Gastrocnemius medialis (tissue), 4 donors: ENCODE data around the gene AJAP1. TPM values are rescaled to one million over a fixed set of nuclear protein-coding genes. Genes with fewer than 3 reads are reported as not detected.

ENCODE experiments used
- ATAC-seq, 2 donors: fragments of 150-250 bp; one replicate each; pipeline ENCODE4 v1.9.1; 2016
- DNase-seq, 2 donors: peaks; one replicate each; pipeline ENCODE4 v3.0.0-alpha.2; 2019
- H3K27ac ChIP-seq, 4 donors: fragments of 200-600 bp; sonication (generic); 1 replicate in 1 of 4; 2 replicates in 3 of 4; pipeline ENCODE4 v1.5.1; 2016 to 2018; ENCODE audit warnings: mild to moderate bottlenecking in 2 of 4, moderate library complexity in 1 of 4
- H3K27me3 ChIP-seq, 3 donors: fragments of 200-600 bp; sonication (generic) in 2 of 3; 1 replicate in 1 of 3; 2 replicates in 2 of 3; pipeline versions ENCODE4 v1.5.1 to v1.6.0; 2016 to 2019; ENCODE audit warnings: mild to moderate bottlenecking in 1 of 3, moderate library complexity in 1 of 3
- H3K36me3 ChIP-seq, 2 donors: fragments of 200-600 bp; sonication (generic) in 1 of 2; one replicate each; pipeline ENCODE4 v1.5.1; 2017 to 2018
- H3K4me1 ChIP-seq, 2 donors: fragments of 200-600 bp; sonication (generic) in 1 of 2; one replicate each; pipeline ENCODE4 v1.5.1; 2016 to 2017; ENCODE audit warnings: mild to moderate bottlenecking in 2 of 2
- H3K4me3 ChIP-seq, 4 donors: fragments of 200-600 bp; sonication (generic) in 3 of 4; 1 replicate in 1 of 4; 2 replicates in 3 of 4; pipeline ENCODE4 v1.5.1; 2016 to 2019; ENCODE audit warnings: mild to moderate bottlenecking in 2 of 4
- H3K9me3 ChIP-seq, 3 donors: fragments of 200-600 bp; sonication (generic) in 2 of 3; 1 replicate in 1 of 3; 2 replicates in 2 of 3; pipeline ENCODE4 v1.5.1; 2016 to 2019
- POLR2A ChIP-seq, 2 donors: fragments of 450-650 bp; IDR thresholded peaks; one replicate each; pipeline ENCODE4 v1.6.1; 2017; ENCODE audit warnings: antibody characterized with exemption in 2 of 2, mild to moderate bottlenecking in 2 of 2, moderate library complexity in 2 of 2
- in situ Hi-C, 4 donors: fragments of 200-750 bp; cut with MboI; loops; one replicate each; pipeline versions ENCODE4 v1.15.0 to v1.8.0; 2017; ENCODE audit warnings: low sequenced_read_pairs in 4 of 4
- intact Hi-C: fragments of 100-400 bp; cut with DNase I; formaldehyde crosslinking; loops from one replicate; pipeline ENCODE4 v1.15.1; 2023; ENCODE audit warnings: low total_unique reads
- total RNA-seq, 4 donors: library from RNA; depleted of rRNA; stranded (reverse); fragments of >200 nt; gene quantifications; one replicate each; pipeline versions ENCODE4 v1.1.0 to v1.2.3, GENCODE V29; 2016
- TF ChIP-seq, protein P1 (sequence below), 5 experiments: fragments of 450-650 bp in 3 of 5; fragments of 200-600 bp in 2 of 5; sonication (generic) in 2 of 5; IDR thresholded peaks in 4 of 5; conservative IDR thresholded peaks in 1 of 5; 1 replicate in 4 of 5; 2 replicates in 1 of 5; pipeline ENCODE4 v1.5.1; 2016 to 2019; ENCODE audit warnings: antibody characterized with exemption in 5 of 5, mild to moderate bottlenecking in 3 of 5, moderate library complexity in 3 of 5

AJAP1 gene
- total RNA-seq, 4 donors from 2014 or later, result 0.03 to 0.18 (median 0.05) TPM; not detected in 1

GRCh38 chr1:4624141-4624715 lies 30.2 kb upstream of the AJAP1 start:
- H3K4me3 ChIP-seq, result no peak overlapping the region
- ATAC-seq, result no peak
- TF ChIP-seq, protein P1, sequence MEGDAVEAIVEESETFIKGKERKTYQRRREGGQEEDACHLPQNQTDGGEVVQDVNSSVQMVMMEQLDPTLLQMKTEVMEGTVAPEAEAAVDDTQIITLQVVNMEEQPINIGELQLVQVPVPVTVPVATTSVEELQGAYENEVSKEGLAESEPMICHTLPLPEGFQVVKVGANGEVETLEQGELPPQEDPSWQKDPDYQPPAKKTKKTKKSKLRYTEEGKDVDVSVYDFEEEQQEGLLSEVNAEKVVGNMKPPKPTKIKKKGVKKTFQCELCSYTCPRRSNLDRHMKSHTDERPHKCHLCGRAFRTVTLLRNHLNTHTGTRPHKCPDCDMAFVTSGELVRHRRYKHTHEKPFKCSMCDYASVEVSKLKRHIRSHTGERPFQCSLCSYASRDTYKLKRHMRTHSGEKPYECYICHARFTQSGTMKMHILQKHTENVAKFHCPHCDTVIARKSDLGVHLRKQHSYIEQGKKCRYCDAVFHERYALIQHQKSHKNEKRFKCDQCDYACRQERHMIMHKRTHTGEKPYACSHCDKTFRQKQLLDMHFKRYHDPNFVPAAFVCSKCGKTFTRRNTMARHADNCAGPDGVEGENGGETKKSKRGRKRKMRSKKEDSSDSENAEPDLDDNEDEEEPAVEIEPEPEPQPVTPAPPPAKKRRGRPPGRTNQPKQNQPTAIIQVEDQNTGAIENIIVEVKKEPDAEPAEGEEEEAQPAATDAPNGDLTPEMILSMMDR (IDR thresholded peaks at IDR 0.05 in 4 of 5, conservative IDR thresholded peaks at IDR 0.05 in 1 of 5), result no peak
- no peak for TF ChIP-seq POLR2A (IDR thresholded peaks at IDR 0.05)
- H3K4me1 ChIP-seq, result no peaks in the 10 kb centered on the region
- no peaks in the 10 kb centered on the region for H3K36me3 ChIP-seq
- H3K27ac ChIP-seq, result no peak overlapping the region
- in situ Hi-C loops, result no loop called here
- intact Hi-C loops, result no loop called here
- no peak for DNase-seq
- no peaks in the 10 kb centered on the region for H3K9me3 ChIP-seq
- no peaks in the 10 kb centered on the region for H3K27me3 ChIP-seq

DNA sequence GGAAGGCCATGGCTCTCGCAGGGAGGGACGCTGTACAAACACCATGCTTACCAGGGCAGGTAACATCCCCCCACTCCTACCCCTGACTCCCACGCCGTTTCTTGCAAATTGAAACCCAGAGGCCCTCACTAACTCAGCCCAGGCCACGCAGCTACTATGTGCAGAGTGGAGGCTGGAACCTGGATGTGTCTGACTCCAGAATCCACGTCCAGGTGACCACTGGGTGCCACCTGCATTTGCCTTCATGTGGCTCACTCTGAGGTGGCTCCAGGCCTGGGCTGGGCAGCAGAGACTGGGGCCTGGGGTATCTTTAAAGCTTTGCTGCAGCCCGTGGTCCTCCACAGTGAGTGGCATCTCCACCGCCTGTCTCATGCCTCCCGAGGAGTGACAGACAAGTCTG lies 29.6 kb upstream of the AJAP1 start:
- ATAC-seq, result no peak
- Histone ChIP-seq H3K27ac (no peak overlapping the region), H3K36me3 (no peaks in the 10 kb centered on the region), H3K4me1 (no peaks in the 10 kb centered on the region), H3K4me3 (no peak overlapping the region), H3K27me3 (no peaks in the 10 kb centered on the region), H3K9me3 (no peaks in the 10 kb centered on the region)
- TF ChIP-seq, protein P1 (IDR thresholded peaks at IDR 0.05 in 4 of 5, conservative IDR thresholded peaks at IDR 0.05 in 1 of 5), result no peak
- TF ChIP-seq POLR2A (IDR thresholded peaks at IDR 0.05), result no peak
- no peak for DNase-seq
- in situ Hi-C loops, result no loop called here
- intact Hi-C loops, result no loop called here

- DNase-seq, result no peak
- intact Hi-C loops, result no loop called here
- Histone ChIP-seq H3K4me3 (no peak overlapping the region), H3K9me3 (no peaks in the 10 kb centered on the region), H3K27ac (no peak overlapping the region), H3K4me1 (no peaks in the 10 kb centered on the region), H3K27me3 (no peaks in the 10 kb centered on the region), H3K36me3 (no peaks in the 10 kb centered on the region)
- in situ Hi-C loops, result no loop called here
- TF ChIP-seq, protein P1 (IDR thresholded peaks at IDR 0.05 in 4 of 5, conservative IDR thresholded peaks at IDR 0.05 in 1 of 5), result no peak
- no peak for TF ChIP-seq POLR2A (IDR thresholded peaks at IDR 0.05)
- no peak for ATAC-seq
Observed at GRCh38 chr1:4626061-4626460, 28.3 kb upstream of the AJAP1 start.

- Histone ChIP-seq H3K4me3 (no peak overlapping the region), H3K27ac (no peak overlapping the region), H3K36me3 (no peaks in the 10 kb centered on the region), H3K9me3 (no peaks in the 10 kb centered on the region), H3K4me1 (no peaks in the 10 kb centered on the region), H3K27me3 (no peaks in the 10 kb centered on the region)
- DNase-seq, result no peak
- in situ Hi-C loops, result no loop called here
- ATAC-seq, result no peak
- intact Hi-C loops, result no loop called here
- TF ChIP-seq, protein P1 (IDR thresholded peaks at IDR 0.05 in 4 of 5, conservative IDR thresholded peaks at IDR 0.05 in 1 of 5), result no peak
- no peak for TF ChIP-seq POLR2A (IDR thresholded peaks at IDR 0.05)
Observed at GRCh38 chr1:4626560-4627319, 27.7 kb upstream of the AJAP1 start.
